Germinal center (tissue), 1 donor: ENCODE results near the gene PRDM16.

Experiments used
- DNase-seq: peaks from one replicate; pipeline ENCODE4 v3.0.0; 2012; ENCODE audit warnings: mixed read lengths, low spot score

The PRDM16 gene

GRCh38 chr1:3244025-3244926, 175.3 kb downstream of the PRDM16 start:
- no peak for DNase-seq

GRCh38 chr1:3244927-3245315, 175.9 kb downstream of the PRDM16 start:
- no peak for DNase-seq

GRCh38 chr1:3245344-3245743, 176.3 kb downstream of the PRDM16 start:
- DNase-seq, result no peak

- no peak for DNase-seq
Measured at GRCh38 chr1:3245768-3246167, 176.8 kb downstream of the PRDM16 start.

GRCh38 chr1:3246251-3246650, 177.2 kb downstream of the PRDM16 start:
- no peak for DNase-seq

GRCh38 chr1:3247521-3248121, 178.6 kb downstream of the PRDM16 start:
- no peak for DNase-seq

GRCh38 chr1:3248155-3249141, 179.4 kb downstream of the PRDM16 start:
- no peak for DNase-seq

- no peak for DNase-seq
Measured at GRCh38 chr1:3249231-3249630, 180.2 kb downstream of the PRDM16 start.

GRCh38 chr1:3249631-3250501, 180.9 kb downstream of the PRDM16 start:
- DNase-seq, result no peak

GRCh38 chr1:3250624-3251023, 181.6 kb downstream of the PRDM16 start:
- DNase-seq, result no peak

GRCh38 chr1:3251099-3251806, 182.2 kb downstream of the PRDM16 start:
- DNase-seq, result no peak

- no peak for DNase-seq
Measured at GRCh38 chr1:3251807-3252428, 182.9 kb downstream of the PRDM16 start.

- DNase-seq, result no peak
Measured at GRCh38 chr1:3255680-3256079, 186.7 kb downstream of the PRDM16 start.

- DNase-seq, result no peak
Measured at GRCh38 chr1:3257788-3258187, 188.8 kb downstream of the PRDM16 start.

GRCh38 chr1:3258386-3259003, 189.5 kb downstream of the PRDM16 start:
- no peak for DNase-seq

- DNase-seq, result no peak
Measured at GRCh38 chr1:3259020-3259419, 190.0 kb downstream of the PRDM16 start.

GRCh38 chr1:3261007-3261968, 192.3 kb downstream of the PRDM16 start:
- no peak for DNase-seq

- DNase-seq, result no peak
Measured at GRCh38 chr1:3261969-3262579, 193.1 kb downstream of the PRDM16 start.
